ENCODE results near the gene MKRN3.
A peak's percentile ranks its signal among the peaks of the same experiment; 100 is the strongest.

The MKRN3 gene

DNA sequence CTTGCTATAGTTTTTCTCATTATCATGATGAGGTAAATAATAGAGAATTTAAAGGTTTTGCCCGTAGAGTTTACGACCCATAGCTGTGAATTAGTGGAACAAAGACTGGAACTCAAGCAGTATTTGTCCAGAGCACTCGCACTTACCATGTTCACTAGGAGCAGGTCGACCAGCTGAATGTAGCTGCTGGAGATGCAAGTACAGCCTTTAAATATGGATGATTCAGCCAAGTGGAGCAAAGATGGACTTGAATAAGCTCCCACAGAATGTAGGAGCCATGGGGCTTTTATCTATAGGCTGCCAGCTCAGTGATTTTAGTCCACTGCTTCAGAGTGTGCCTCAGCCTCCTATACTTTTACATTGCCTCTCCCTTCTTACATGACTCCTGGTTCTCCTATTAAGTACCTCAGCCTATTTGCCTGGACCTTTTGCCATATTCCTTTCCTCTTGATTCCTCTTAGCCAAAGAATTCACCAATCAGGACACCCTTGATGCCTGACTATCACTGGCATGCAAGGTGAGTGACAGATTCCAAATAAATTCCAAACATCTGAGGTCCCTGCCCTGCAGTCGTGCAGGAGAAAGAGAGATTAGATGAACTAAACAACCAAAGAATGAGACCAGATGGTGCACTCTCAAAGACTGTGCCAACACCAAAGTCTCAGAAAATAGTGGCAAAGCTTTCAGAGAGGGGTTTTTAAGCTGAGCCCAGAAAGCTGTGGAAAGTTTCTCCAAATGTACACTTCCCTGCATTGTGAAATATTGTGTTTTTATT lies 3.9 kb downstream of the MKRN3 start:
- H3K27me3 ChIP-seq (ENCODE audit: insufficient read depth, low read length): no peaks in the 10 kb centered on the region
- H2AFZ ChIP-seq (ENCODE audit: insufficient read depth, low read length, poor library complexity): no peak overlapping the region
- H3K9me3 ChIP-seq (ENCODE audit: insufficient read depth, low read depth, low read length): peaks cover 19% of the 10 kb centered on the region
- H3K4me2 ChIP-seq (ENCODE audit: low read length): no peak overlapping the region
- no peak overlapping the region for H3K27ac ChIP-seq (ENCODE audit: low read depth, low read length)
- H3K18ac ChIP-seq (ENCODE audit: low read length): no peak overlapping the region
- no peaks in the 10 kb centered on the region for H3K36me3 ChIP-seq (ENCODE audit: control insufficient read depth in 1 of 2, insufficient read depth in 2 of 2, low read length in 2 of 2)
- H2AK5ac ChIP-seq (ENCODE audit: low read length): no peak overlapping the region
- H2BK120ac ChIP-seq (ENCODE audit: insufficient read depth, low read length, poor library complexity): no peak overlapping the region
- H4K12ac ChIP-seq (ENCODE audit: low read depth, low read length): no peak overlapping the region
- peak; percentile 72 to 78 for DNase-seq
- no peak overlapping the region for H4K91ac ChIP-seq (ENCODE audit: low read depth, low read length)
- H3K9ac ChIP-seq (ENCODE audit: low read length): no peak overlapping the region
- H2BK5ac ChIP-seq (ENCODE audit: low read depth, low read length, poor library complexity): no peak overlapping the region
- WGBS (ENCODE audit: extremely low coverage, insufficient coverage, insufficient read length): no CpG with 5 or more reads among the region's 5 CpGs
- no peaks in the 10 kb centered on the region for H3K79me2 ChIP-seq (ENCODE audit: control insufficient read depth, insufficient read depth, low read length, poor library complexity)
- H3K79me1 ChIP-seq (ENCODE audit: low read length): no peaks in the 10 kb centered on the region
- no peak overlapping the region for H4K8ac ChIP-seq (ENCODE audit: low read depth, low read length)
- no peak overlapping the region for H2BK12ac ChIP-seq (ENCODE audit: low read length)
- no peak overlapping the region for H3K4me3 ChIP-seq (ENCODE audit: low read depth, low read length)
- no peaks in the 10 kb centered on the region for H3K4me1 ChIP-seq (ENCODE audit: control insufficient read depth in 1 of 2, insufficient read depth in 2 of 2, low read length in 2 of 2)
- no peak overlapping the region for H3K23ac ChIP-seq (ENCODE audit: low read length)
- H3K14ac ChIP-seq (ENCODE audit: low read length): no peak overlapping the region
- H3K4ac ChIP-seq (ENCODE audit: low read depth, low read length): no peak overlapping the region

DNA sequence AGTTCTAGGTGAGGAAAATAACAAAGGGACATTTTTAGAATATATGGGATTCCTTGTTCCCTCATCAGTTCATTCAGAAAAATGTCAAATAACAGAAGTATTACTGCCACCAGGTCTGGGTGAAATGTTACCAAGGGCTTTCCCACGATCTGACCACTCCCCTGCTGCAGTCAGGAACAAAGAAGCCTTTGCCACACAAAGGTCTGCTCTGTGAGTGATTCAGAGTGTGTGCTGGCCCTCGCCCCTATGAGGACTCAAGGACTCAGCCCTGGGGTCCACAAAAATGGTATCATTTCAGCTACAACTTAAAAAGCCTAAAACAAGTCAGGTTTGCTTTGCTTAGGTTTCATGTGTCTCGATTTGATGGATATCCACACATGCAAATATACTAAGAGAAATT lies 5.0 kb downstream of the MKRN3 start:
- no peak overlapping the region for H4K8ac ChIP-seq (ENCODE audit: low read depth, low read length)
- no peak overlapping the region for H3K4ac ChIP-seq (ENCODE audit: low read depth, low read length)
- H2AFZ ChIP-seq (ENCODE audit: insufficient read depth, low read length, poor library complexity): no peak overlapping the region
- H3K23ac ChIP-seq (ENCODE audit: low read length): no peak overlapping the region
- no peak overlapping the region for H3K14ac ChIP-seq (ENCODE audit: low read length)
- peaks cover 19% of the 10 kb centered on the region for H3K9me3 ChIP-seq (ENCODE audit: insufficient read depth, low read depth, low read length)
- no peaks in the 10 kb centered on the region for H3K4me1 ChIP-seq (ENCODE audit: control insufficient read depth in 1 of 2, insufficient read depth in 2 of 2, low read length in 2 of 2)
- H2BK120ac ChIP-seq (ENCODE audit: insufficient read depth, low read length, poor library complexity): no peak overlapping the region
- no peaks in the 10 kb centered on the region for H3K27me3 ChIP-seq (ENCODE audit: insufficient read depth, low read length)
- H3K79me2 ChIP-seq (ENCODE audit: control insufficient read depth, insufficient read depth, low read length, poor library complexity): no peaks in the 10 kb centered on the region
- H3K4me3 ChIP-seq (ENCODE audit: low read depth, low read length): no peak overlapping the region
- WGBS (ENCODE audit: extremely low coverage, insufficient coverage, insufficient read length): no CpG with 5 or more reads among the region's 3 CpGs
- H4K12ac ChIP-seq (ENCODE audit: low read depth, low read length): no peak overlapping the region
- H3K18ac ChIP-seq (ENCODE audit: low read length): no peak overlapping the region
- no peak overlapping the region for H2BK12ac ChIP-seq (ENCODE audit: low read length)
- no peak overlapping the region for H4K91ac ChIP-seq (ENCODE audit: low read depth, low read length)
- no peak overlapping the region for H3K9ac ChIP-seq (ENCODE audit: low read length)
- H3K4me2 ChIP-seq (ENCODE audit: low read length): no peak overlapping the region
- DNase-seq: peak; percentile 75 to 88
- no peaks in the 10 kb centered on the region for H3K79me1 ChIP-seq (ENCODE audit: low read length)
- H3K27ac ChIP-seq (ENCODE audit: low read depth, low read length): no peak overlapping the region
- H3K36me3 ChIP-seq (ENCODE audit: control insufficient read depth in 1 of 2, insufficient read depth in 2 of 2, low read length in 2 of 2): no peaks in the 10 kb centered on the region
- H2BK5ac ChIP-seq (ENCODE audit: low read depth, low read length, poor library complexity): no peak overlapping the region
- no peak overlapping the region for H2AK5ac ChIP-seq (ENCODE audit: low read length)

DNA sequence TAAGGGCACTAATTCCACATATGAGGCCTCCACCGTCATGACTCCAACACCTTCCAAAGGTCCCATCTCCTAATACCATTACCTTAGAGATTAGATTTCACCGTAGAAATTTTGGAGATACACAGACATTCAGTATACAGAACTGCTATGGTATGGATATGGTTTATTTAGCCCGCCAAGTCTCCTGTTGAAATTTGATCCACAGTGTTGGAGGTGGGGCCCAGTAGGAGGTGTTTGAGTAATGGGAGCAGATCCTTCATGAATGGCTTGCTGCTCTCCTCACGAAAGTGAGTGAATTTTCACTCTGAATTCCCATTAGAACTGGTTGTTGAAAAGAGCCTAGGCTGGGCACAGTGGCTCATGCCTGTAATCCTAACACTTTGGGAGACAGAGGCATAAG lies 7.4 kb downstream of the MKRN3 start:
- no peak overlapping the region for H2BK12ac ChIP-seq (ENCODE audit: low read length)
- no peak overlapping the region for H2AFZ ChIP-seq (ENCODE audit: insufficient read depth, low read length, poor library complexity)
- H4K8ac ChIP-seq (ENCODE audit: low read depth, low read length): no peak overlapping the region
- no peak overlapping the region for H2BK5ac ChIP-seq (ENCODE audit: low read depth, low read length, poor library complexity)
- H3K27ac ChIP-seq (ENCODE audit: low read depth, low read length): no peak overlapping the region
- H3K79me1 ChIP-seq (ENCODE audit: low read length): no peaks in the 10 kb centered on the region
- no peaks in the 10 kb centered on the region for H3K27me3 ChIP-seq (ENCODE audit: insufficient read depth, low read length)
- no peak overlapping the region for H3K9ac ChIP-seq (ENCODE audit: low read length)
- no peaks in the 10 kb centered on the region for H3K4me1 ChIP-seq (ENCODE audit: control insufficient read depth in 1 of 2, insufficient read depth in 2 of 2, low read length in 2 of 2)
- no peak overlapping the region for H3K4me2 ChIP-seq (ENCODE audit: low read length)
- no peak for DNase-seq
- no peak overlapping the region for H3K18ac ChIP-seq (ENCODE audit: low read length)
- H3K4ac ChIP-seq (ENCODE audit: low read depth, low read length): no peak overlapping the region
- H2AK5ac ChIP-seq (ENCODE audit: low read length): no peak overlapping the region
- no peak overlapping the region for H3K4me3 ChIP-seq (ENCODE audit: low read depth, low read length)
- H3K14ac ChIP-seq (ENCODE audit: low read length): no peak overlapping the region
- H3K79me2 ChIP-seq (ENCODE audit: control insufficient read depth, insufficient read depth, low read length, poor library complexity): no peaks in the 10 kb centered on the region
- no peak overlapping the region for H4K12ac ChIP-seq (ENCODE audit: low read depth, low read length)
- H3K23ac ChIP-seq (ENCODE audit: low read length): no peak overlapping the region
- no peak overlapping the region for H4K91ac ChIP-seq (ENCODE audit: low read depth, low read length)
- H3K9me3 ChIP-seq (ENCODE audit: insufficient read depth, low read depth, low read length): peaks cover 5% of the 10 kb centered on the region
- H2BK120ac ChIP-seq (ENCODE audit: insufficient read depth, low read length, poor library complexity): no peak overlapping the region
- H3K36me3 ChIP-seq (ENCODE audit: control insufficient read depth in 1 of 2, insufficient read depth in 2 of 2, low read length in 2 of 2): no peaks in the 10 kb centered on the region
- no CpG with 5 or more reads among the region's 4 CpGs for WGBS (ENCODE audit: extremely low coverage, insufficient coverage, insufficient read length)

DNA sequence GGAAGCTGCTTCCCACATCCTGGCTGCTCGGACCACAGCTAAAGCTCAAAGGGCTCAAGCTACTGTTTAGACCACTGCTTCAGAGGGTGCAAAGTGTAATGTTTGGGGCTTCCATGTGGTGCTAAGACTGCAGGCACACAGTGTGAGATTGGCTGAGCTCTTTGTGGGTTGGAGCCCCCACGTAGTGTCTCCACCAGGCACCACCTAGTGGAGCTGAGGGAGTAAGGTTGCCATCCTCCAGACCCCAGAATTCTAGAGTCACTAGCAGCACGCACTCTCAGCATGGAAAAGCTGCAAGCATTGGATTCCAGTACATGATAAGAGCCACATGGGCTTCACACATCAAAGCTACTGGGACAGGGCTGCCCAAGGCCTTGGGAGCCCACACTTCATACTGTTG lies 9.3 kb downstream of the MKRN3 start:
- no peaks in the 10 kb centered on the region for H3K79me2 ChIP-seq (ENCODE audit: control insufficient read depth, insufficient read depth, low read length, poor library complexity)

More for the DNA sequence above, 9.3 kb downstream of the MKRN3 start:
- Histone ChIP-seq H4K12ac (ENCODE audit: low read depth, low read length) (no peak overlapping the region), H3K4me2 (ENCODE audit: low read length) (no peak overlapping the region), H3K79me1 (ENCODE audit: low read length) (no peaks in the 10 kb centered on the region), H3K23ac (ENCODE audit: low read length) (no peak overlapping the region), H2BK120ac (ENCODE audit: insufficient read depth, low read length, poor library complexity) (no peak overlapping the region), H3K9ac (ENCODE audit: low read length) (no peak overlapping the region), H3K4me3 (ENCODE audit: low read depth, low read length) (no peak overlapping the region), H2AK5ac (ENCODE audit: low read length) (no peak overlapping the region), H3K27me3 (ENCODE audit: insufficient read depth, low read length) (no peaks in the 10 kb centered on the region), H3K14ac (ENCODE audit: low read length) (no peak overlapping the region), H3K18ac (ENCODE audit: low read length) (no peak overlapping the region), H4K8ac (ENCODE audit: low read depth, low read length) (no peak overlapping the region), H2BK5ac (ENCODE audit: low read depth, low read length, poor library complexity) (no peak overlapping the region), H3K4me1 (ENCODE audit: control insufficient read depth in 1 of 2, insufficient read depth in 2 of 2, low read length in 2 of 2) (no peaks in the 10 kb centered on the region), H3K4ac (ENCODE audit: low read depth, low read length) (no peak overlapping the region), H3K27ac (ENCODE audit: low read depth, low read length) (no peak overlapping the region), H3K9me3 (ENCODE audit: insufficient read depth, low read depth, low read length) (peaks cover 5% of the 10 kb centered on the region), H2BK12ac (ENCODE audit: low read length) (no peak overlapping the region), H2AFZ (ENCODE audit: insufficient read depth, low read length, poor library complexity) (no peak overlapping the region), H3K36me3 (ENCODE audit: control insufficient read depth in 1 of 2, insufficient read depth in 2 of 2, low read length in 2 of 2) (no peaks in the 10 kb centered on the region), H4K91ac (ENCODE audit: low read depth, low read length) (no peak overlapping the region)
- no CpG with 5 or more reads among the region's 3 CpGs for WGBS (ENCODE audit: extremely low coverage, insufficient coverage, insufficient read length)
- DNase-seq: no peak
